Stimulated activated memory B cell treated with anti-CD40 and anti-IgM and Interleukin-4, amounts not matched to agents 10 μg/mL and 1 μg/mL and 100 μg/mL, for 72 hours (primary cell): ENCODE measurements around the gene JAK1.

Source experiments
- ATAC-seq: fragments of 150-1000 bp; cut with Tn5 transposase; 2 replicates; pipeline ENCODE4 v1.10.0; 2021
- H3K27ac Mint-ChIP-seq: one replicate; pipeline ENCODE4 v1.8.0; 2022; ENCODE audit warnings: mild to moderate bottlenecking, mixed read lengths
- H3K27me3 Mint-ChIP-seq: one replicate; pipeline ENCODE4 v1.8.0; 2022; ENCODE audit warnings: mixed read lengths
- H3K36me3 Mint-ChIP-seq: one replicate; pipeline ENCODE4 v1.8.0; 2022; ENCODE audit warnings: mixed read lengths
- H3K4me1 Mint-ChIP-seq: one replicate; pipeline ENCODE4 v1.8.0; 2022; ENCODE audit warnings: mixed read lengths
- H3K4me3 Mint-ChIP-seq: one replicate; pipeline ENCODE4 v1.8.0; 2022; ENCODE audit warnings: mild to moderate bottlenecking, moderate library complexity, mixed read lengths
- H3K9me3 Mint-ChIP-seq: one replicate; pipeline ENCODE4 v1.8.0; 2022; ENCODE audit warnings: mixed read lengths

JAK1 gene

DNA sequence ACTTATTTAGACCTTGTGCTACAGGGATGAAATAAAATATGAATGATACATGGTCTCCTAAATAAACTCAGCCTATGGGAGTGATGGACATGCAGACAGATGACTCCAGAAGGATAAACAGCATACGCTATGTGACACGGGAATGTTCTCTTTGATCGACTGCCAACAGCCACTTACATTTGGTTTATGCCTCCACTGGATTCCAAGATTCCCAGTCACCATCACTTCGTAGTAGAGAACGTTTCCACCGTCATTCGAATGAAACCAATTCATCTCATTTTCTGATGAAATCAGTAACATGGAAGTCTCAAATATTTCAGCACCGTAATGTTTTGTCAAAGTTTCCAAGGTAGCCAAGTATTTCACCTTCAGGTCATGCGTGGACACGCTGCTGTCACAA lies 99.7 kb downstream of the JAK1 start:
- Mint-ChIP-seq H3K27me3 (no peaks in the 10 kb centered on the region), H3K4me3 (no peak overlapping the region), H3K9me3 (no peaks in the 10 kb centered on the region), H3K36me3 (peaks cover 46% of the 10 kb centered on the region), H3K27ac (no peak overlapping the region), H3K4me1 (peaks cover 52% of the 10 kb centered on the region)
- no peak for ATAC-seq

DNA sequence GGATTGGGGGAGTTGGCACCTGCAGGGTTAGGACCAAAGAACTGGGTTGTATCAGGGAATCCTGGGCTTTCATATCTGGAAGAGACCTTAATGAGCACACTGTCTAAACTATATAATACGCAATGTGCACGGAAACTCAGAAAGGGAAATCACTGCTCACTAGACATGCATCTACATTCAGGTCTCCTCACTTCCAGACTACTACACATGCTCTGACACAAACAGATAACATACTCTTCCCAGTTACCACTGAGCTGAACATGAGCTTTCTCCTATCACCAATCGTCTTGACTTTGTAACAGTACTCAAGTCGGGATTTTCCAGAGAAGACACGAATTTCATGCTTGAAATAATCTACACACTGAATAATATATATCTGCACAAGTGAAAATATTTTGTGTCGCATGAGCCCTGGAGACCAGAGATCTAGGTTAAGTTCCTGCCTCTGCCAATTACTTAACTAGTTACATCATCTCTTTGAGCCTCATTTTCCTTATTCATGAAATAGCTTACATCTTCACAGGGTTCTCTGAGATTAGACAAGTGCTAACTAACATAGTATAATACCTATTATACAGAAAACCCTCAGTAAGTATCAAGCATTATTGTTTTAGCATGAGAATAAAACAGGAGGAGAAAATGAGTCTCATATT lies 101.1 kb downstream of the JAK1 start:
- Mint-ChIP-seq H3K27ac (peak overlapping the region; percentile 41), H3K4me1 (peaks cover 61% of the 10 kb centered on the region), H3K27me3 (no peaks in the 10 kb centered on the region), H3K4me3 (no peak overlapping the region), H3K36me3 (peaks cover 45% of the 10 kb centered on the region), H3K9me3 (no peaks in the 10 kb centered on the region)
- no peak for ATAC-seq

DNA sequence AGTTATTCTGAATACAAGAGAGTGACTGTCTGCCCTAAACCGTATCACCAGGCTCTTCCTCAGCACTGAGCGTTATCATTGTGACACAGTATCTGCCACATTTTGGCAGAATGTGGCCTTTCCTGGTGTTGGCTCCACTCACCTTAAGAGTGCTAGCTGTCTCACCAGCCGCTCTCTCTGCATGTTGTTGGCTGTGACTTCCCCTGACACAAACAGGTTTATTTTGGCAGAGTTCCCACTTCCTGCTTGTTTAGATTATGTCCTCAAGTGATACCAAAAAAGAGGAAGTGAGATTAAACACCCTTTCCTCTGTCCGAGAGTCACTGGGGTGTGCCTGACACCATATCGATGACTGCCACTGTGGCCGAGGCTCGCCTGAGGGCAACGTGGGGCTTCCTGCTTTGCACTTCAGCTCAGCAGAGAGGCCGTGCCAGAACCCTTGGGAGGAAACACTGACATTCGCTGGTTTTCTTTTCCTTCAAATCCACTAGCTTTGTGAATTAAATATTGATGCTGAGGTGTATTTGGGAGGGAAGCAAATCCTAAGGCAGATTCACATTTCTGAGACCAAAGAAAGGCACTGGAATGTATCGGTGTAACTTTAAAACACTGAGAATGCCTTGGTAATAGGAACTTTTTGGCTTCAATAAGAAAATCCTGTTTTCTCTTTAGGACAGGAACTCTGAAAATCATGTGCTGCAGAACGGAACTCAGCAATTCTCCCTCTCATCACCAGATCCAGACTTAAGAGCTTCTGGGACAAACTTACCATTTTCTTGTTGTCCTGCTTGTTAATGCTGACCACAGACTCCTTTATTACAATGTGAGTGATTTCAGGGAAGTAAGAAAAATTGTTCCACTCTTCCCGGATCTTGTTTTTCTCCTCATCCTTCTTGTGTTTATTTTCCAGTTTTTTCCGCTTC lies 102.1 kb downstream of the JAK1 start:
- peaks cover 50% of the 10 kb centered on the region for H3K36me3 Mint-ChIP-seq
- no peaks in the 10 kb centered on the region for H3K9me3 Mint-ChIP-seq

GRCh38 chr1:64861611-64862010 lies 104.7 kb downstream of the JAK1 start:
- peak overlapping the region; percentile 67 for H3K27ac Mint-ChIP-seq
- peaks cover 49% of the 10 kb centered on the region for H3K36me3 Mint-ChIP-seq
- no peaks in the 10 kb centered on the region for H3K27me3 Mint-ChIP-seq
- no peaks in the 10 kb centered on the region for H3K9me3 Mint-ChIP-seq
- no peak overlapping the region for H3K4me3 Mint-ChIP-seq
- H3K4me1 Mint-ChIP-seq, result peaks cover 50% of the 10 kb centered on the region
- peak; percentile 4 for ATAC-seq

More for the DNA sequence above, 102.1 kb downstream of the JAK1 start:
- ATAC-seq, result peak; percentile 99
- peaks cover 66% of the 10 kb centered on the region for H3K4me1 Mint-ChIP-seq
- peak overlapping the region; percentile 41 for H3K27ac Mint-ChIP-seq
- H3K27me3 Mint-ChIP-seq, result no peaks in the 10 kb centered on the region
- H3K4me3 Mint-ChIP-seq, result peak overlapping the region; percentile 36

- Mint-ChIP-seq H3K9me3 (no peaks in the 10 kb centered on the region), H3K4me3 (no peak overlapping the region), H3K36me3 (peaks cover 68% of the 10 kb centered on the region), H3K27ac (no peak overlapping the region), H3K27me3 (no peaks in the 10 kb centered on the region), H3K4me1 (peaks cover 27% of the 10 kb centered on the region)
- ATAC-seq, result no peak
These were observed 109.0 kb downstream of the JAK1 start for GRCh38 chr1:64857347-64857746.

DNA sequence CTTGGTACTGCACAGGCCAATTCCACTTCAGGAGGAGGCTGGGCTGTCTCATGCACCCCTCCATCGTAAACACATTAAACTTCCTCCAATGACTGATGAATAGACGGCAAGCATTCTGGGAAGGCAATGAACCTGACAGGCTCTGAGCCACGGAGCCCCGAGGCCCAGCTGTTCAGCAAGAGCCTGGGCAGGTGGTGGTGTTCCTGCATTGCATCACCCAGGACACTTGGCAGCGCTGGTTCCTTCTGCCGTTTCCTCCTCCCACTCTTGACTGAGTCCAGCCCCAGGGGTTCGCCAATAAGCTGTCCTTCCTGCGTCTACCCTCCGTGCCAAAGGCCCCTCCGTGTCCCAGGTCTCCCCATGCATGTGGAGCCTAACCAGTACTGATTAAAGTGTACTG lies 109.8 kb downstream of the JAK1 start:
- Mint-ChIP-seq H3K4me1 (peaks cover 26% of the 10 kb centered on the region), H3K36me3 (peaks cover 73% of the 10 kb centered on the region), H3K9me3 (no peaks in the 10 kb centered on the region), H3K27ac (no peak overlapping the region), H3K27me3 (no peaks in the 10 kb centered on the region), H3K4me3 (no peak overlapping the region)
- no peak for ATAC-seq

GRCh38 chr1:64855557-64855956 lies 110.8 kb downstream of the JAK1 start:
- Mint-ChIP-seq H3K27me3 (no peaks in the 10 kb centered on the region), H3K9me3 (no peaks in the 10 kb centered on the region), H3K36me3 (peaks cover 65% of the 10 kb centered on the region), H3K4me1 (peaks cover 16% of the 10 kb centered on the region), H3K27ac (no peak overlapping the region), H3K4me3 (no peak overlapping the region)
- ATAC-seq, result no peak

- no peak for ATAC-seq
- Mint-ChIP-seq H3K27ac (peak overlapping the region; percentile 63), H3K4me3 (no peak overlapping the region), H3K36me3 (peaks cover 70% of the 10 kb centered on the region), H3K9me3 (no peaks in the 10 kb centered on the region), H3K27me3 (no peaks in the 10 kb centered on the region), H3K4me1 (peaks cover 12% of the 10 kb centered on the region)
These were observed 111.7 kb downstream of the JAK1 start for GRCh38 chr1:64854674-64855073.

GRCh38 chr1:64851664-64852063 lies 114.7 kb downstream of the JAK1 start:
- no peaks in the 10 kb centered on the region for H3K27me3 Mint-ChIP-seq
- H3K36me3 Mint-ChIP-seq, result peaks cover 54% of the 10 kb centered on the region
- no peak for ATAC-seq
- H3K27ac Mint-ChIP-seq, result peak overlapping the region; percentile 73
- no peak overlapping the region for H3K4me3 Mint-ChIP-seq
- H3K9me3 Mint-ChIP-seq, result no peaks in the 10 kb centered on the region
- H3K4me1 Mint-ChIP-seq, result peaks cover 9% of the 10 kb centered on the region

DNA sequence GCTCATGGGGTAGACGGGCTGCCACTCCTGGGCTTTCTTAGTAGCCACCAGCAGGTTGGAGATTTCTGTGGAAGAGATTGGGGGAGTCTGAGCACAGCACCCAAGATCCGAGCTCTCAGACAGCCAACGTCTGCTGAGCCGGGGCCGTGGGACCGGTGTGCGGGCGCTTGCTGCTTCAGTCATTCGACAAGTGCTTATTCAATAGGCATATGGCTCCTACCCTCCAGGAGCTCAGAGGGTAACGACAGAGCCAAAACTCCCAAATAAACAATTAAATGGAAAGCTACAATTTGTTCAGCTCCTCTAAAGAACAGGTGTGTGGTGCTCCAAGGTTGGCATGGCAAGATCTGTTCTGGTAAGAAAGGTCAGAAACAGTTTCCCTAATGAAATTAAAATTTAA lies 115.5 kb downstream of the JAK1 start:
- peaks cover 55% of the 10 kb centered on the region for H3K36me3 Mint-ChIP-seq
- H3K9me3 Mint-ChIP-seq, result no peaks in the 10 kb centered on the region
- peaks cover 9% of the 10 kb centered on the region for H3K4me1 Mint-ChIP-seq
- H3K27me3 Mint-ChIP-seq, result no peaks in the 10 kb centered on the region
- H3K27ac Mint-ChIP-seq, result no peak overlapping the region
- no peak overlapping the region for H3K4me3 Mint-ChIP-seq
- ATAC-seq, result no peak

GRCh38 chr1:64849942-64850341 lies 116.4 kb downstream of the JAK1 start:
- Mint-ChIP-seq H3K27me3 (no peaks in the 10 kb centered on the region), H3K9me3 (no peaks in the 10 kb centered on the region), H3K36me3 (peaks cover 58% of the 10 kb centered on the region), H3K27ac (peak overlapping the region; percentile 14), H3K4me3 (no peak overlapping the region), H3K4me1 (peaks cover 9% of the 10 kb centered on the region)
- ATAC-seq, result no peak

DNA sequence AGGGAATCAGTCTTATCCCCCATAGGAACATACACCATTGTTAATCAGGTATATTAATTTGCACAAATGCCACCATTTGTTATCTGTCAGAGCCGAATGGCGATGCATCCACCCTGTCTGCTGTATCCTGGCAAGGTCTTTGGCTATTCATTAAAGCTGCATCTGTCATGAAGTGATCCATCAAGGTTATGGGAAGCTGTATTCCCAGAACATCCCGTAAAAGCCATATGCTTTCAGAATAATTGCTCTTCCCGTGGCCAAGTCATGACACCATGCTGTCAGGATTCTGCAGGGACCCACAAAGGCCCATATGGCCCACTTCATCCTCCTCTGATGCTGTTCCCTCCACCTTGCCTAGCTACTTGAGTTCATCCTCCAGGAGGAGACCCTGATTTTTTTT lies 117.5 kb downstream of the JAK1 start:
- no peak for ATAC-seq
- Mint-ChIP-seq H3K4me1 (peaks cover 12% of the 10 kb centered on the region), H3K4me3 (no peak overlapping the region), H3K36me3 (peaks cover 59% of the 10 kb centered on the region), H3K27ac (no peak overlapping the region), H3K27me3 (no peaks in the 10 kb centered on the region), H3K9me3 (no peaks in the 10 kb centered on the region)

DNA sequence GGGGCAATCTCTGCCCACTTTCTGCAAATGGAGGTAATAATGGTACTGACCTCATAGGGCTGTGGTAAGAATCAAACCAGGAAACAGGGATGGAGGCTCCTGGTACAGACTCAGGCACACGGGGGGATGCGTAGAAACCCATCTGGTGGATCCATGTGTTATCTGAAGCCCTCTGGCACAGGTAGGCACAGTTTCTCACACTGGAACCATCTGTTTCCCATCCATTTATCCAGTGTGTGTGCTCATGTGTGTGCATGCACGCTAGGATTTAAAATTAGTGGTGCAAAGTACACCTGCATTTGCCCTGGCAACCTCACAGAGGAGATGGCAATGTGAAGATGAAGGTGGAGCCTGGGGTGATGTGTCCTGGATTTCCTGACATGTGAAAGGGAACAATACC lies 118.2 kb downstream of the JAK1 start:
- no peak overlapping the region for H3K27ac Mint-ChIP-seq
- peaks cover 63% of the 10 kb centered on the region for H3K36me3 Mint-ChIP-seq
- ATAC-seq, result no peak
- H3K9me3 Mint-ChIP-seq, result no peaks in the 10 kb centered on the region
- no peaks in the 10 kb centered on the region for H3K27me3 Mint-ChIP-seq
- H3K4me3 Mint-ChIP-seq, result no peak overlapping the region
- H3K4me1 Mint-ChIP-seq, result peaks cover 15% of the 10 kb centered on the region

- Mint-ChIP-seq H3K4me1 (peaks cover 20% of the 10 kb centered on the region), H3K9me3 (no peaks in the 10 kb centered on the region), H3K27me3 (no peaks in the 10 kb centered on the region), H3K27ac (no peak overlapping the region), H3K36me3 (peaks cover 62% of the 10 kb centered on the region), H3K4me3 (no peak overlapping the region)
- no peak for ATAC-seq
These were observed 118.7 kb downstream of the JAK1 start for GRCh38 chr1:64847666-64848065.

DNA sequence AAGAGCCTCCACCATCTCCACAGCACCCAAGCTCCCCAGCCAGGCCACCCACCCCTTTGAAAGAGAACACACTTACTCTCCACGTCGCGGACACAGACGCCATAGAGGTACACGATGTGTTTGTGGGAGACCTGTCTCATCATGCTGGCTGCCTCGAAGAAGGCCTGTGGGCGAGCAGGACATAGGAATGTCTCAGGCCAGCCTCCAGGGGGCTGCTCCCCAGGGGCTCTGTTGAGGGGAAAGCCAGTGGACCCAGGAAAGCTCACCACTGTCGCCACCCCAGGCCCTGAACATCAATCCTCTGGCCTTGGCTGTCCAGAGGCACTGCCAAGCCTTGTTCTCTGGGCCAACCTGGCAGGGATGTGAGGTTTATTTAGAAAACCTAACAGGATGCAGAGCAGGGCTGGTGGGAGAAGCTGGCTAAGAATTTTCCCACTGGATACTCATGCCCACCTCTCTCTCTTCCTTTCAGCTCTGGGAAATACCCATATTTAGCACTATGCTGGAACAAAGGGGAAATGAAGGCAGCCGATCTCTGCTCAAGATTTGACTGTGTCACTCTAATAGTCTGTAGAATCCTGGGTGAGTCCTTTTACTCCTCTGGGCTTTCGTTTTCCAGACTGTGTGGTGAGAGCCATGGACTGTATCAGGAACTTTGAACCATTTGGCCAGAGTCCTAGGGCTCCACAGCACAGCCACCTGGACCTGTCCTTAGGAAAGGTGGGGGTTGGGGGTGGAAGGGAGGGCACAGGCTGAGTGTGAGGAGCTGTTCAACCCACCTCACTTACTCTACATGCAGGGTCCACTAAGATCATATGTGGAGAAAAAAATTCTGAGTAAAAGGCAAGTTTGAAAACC lies 119.5 kb downstream of the JAK1 start:
- Mint-ChIP-seq H3K9me3 (no peaks in the 10 kb centered on the region), H3K27me3 (no peaks in the 10 kb centered on the region), H3K4me1 (peaks cover 15% of the 10 kb centered on the region), H3K27ac (peak overlapping the region; percentile 17), H3K36me3 (peaks cover 53% of the 10 kb centered on the region), H3K4me3 (no peak overlapping the region)
- no peak for ATAC-seq
